Inflammatory macrophage treated with lipopolysaccharide for 1 hour (primary cell): Measurements from ENCODE around the gene N4BP2L1.

Experiments
- DNase-seq, 2 donors: peaks; one replicate each; pipeline ENCODE4 v3.0.0-alpha.2; 2020 to 2022

N4BP2L1 gene

DNA sequence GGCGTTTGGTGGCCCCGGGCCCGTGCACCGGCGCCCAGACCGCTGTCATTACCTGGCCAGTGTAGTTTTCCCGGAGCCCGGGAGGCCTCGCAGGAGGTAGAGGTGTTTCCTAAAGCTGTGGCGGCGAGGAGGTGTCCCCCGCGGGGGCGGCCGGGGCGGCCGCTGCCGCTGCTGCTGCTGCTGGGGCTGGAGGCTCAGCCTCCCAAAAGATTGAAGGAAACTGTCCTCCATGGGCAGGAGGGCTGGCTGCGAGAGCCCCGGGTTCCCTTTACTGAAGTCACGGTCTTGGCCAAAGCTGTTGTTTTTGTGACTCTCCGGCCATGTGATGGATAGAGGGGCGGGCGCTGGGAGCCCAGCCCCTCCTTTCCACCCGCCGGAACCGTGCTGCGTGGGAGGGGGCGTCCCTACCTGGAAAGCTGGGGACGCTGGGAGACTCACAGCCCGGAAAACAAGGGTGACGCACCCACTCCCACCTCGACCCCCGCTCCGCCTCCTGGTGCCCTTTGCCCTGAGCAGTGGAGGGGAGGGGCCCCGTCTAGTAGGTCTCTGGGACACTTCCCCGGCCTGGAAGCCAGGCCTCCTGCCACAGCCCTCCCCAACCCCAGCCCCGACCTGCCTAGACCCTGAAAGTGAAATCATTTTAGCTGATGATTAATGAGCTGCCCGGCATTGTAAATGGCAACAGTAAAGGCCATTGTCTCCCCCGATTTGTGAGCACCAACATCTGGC is at the start of gene N4BP2L1:
Gene N4BP2L1 (minus strand): TSS at position 279 of the 729 bp plus-strand sequence. CDS start 48 bp downstream, at position 231.
- DNase-seq = peak; percentile 95 to 99

DNA sequence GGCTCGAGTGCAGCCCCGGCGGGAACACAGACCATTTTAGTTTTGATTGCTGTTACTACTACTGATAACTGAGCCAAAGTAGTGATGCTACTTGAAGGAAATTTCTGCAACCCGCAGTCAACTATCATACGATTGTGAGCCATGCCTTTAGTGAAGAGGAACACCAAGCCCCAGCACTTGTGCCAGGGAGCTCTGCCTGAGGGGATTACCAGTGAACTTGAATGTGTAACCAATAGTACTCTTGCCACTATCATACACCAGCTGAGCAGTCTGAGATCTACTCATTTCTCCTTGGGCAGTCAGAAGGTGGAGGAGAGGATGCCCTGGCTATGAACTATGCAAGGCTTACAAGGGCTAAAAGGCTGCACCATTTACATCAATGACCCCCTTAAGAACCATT is 49.0 kb upstream of the N4BP2L1 start:
- DNase-seq = no peak

DNA sequence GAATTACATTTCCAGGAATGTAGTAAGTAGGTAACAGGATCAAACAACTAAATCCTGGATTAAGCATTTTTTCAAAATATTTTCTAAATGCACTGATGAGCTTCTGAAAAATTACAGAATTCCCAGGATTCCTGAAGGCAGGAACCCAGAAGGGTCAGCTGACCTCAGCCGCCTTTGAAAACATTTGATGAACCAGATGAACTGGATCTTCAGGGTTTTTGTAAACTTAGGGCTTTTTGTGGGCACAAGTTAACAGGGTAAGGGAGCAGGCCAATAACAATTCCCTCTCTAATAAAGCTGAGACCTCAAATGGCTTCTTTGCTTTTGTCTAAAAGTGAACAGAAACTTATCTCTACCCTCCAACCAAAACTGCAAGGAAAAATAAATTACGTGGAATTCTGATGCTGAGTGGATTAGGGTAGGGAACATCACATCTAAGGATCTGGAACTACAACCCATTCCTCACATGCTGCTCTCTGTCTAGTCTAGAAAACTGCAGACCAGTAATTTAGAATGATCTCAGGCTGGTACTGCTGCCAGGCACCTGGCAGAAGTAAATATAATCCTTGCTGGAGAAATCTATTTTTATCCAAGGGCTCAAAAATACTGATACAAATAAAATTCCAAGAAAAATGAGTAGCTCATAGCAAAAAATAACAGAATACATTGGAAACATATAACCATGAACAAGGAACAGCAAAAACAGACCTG is 48.2 kb upstream of the N4BP2L1 start:
- DNase-seq = no peak

DNA sequence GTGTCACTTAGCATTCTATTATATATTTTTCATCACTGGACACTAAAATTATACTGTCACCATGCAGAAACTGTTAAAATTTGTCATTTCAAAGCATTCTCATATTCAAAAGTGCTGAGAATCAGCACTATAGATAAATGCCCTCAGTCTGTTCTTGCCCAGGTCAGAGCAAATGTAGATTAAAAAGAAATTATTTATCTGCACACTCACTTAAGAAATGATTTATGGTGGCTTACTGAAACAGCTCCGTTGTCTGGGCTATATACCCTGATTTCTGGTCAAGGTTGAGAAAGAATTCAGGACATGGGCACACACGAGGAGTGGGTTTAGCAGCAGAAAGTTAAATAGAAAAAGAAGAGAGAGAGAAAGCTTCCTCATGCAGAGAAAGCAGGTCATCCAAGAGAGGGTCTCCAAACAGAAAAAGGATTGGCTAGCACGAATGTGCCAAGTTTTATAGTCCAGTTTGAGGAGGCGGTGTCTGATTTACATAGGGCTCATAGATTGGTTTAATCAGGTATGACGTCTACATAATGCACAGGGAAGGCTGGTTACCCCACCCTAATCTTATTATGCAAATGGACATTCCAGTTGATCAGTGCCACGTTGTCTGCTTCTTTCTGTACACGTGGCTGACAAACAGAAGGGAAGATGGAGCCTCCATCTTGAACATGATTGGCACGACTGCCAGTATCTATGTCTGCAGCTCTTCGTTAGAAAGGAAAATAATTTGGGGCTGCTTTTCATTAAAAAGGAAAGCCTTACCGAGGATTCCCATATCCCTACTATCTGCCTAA is 47.3 kb upstream of the N4BP2L1 start:
- DNase-seq = no peak

DNA sequence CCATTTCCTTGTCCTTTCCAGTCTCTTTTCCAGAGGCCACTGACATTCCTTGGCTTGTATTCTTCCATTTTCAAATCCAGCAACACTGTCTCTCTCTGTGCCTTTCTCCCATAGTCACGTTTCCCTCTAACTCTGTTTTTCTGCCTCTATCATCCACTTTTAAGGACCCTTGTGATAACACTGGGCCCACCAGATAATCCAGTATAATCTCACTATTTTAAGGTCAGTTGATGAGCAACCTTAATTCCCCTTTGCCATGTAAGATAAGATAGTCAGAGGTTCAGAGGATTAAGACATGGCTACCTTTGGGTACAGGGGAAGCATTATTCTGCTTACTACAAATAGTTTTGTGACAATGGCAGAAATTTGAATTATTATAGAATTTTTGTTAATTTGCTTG is 45.7 kb upstream of the N4BP2L1 start:
- no peak for DNase-seq

DNA sequence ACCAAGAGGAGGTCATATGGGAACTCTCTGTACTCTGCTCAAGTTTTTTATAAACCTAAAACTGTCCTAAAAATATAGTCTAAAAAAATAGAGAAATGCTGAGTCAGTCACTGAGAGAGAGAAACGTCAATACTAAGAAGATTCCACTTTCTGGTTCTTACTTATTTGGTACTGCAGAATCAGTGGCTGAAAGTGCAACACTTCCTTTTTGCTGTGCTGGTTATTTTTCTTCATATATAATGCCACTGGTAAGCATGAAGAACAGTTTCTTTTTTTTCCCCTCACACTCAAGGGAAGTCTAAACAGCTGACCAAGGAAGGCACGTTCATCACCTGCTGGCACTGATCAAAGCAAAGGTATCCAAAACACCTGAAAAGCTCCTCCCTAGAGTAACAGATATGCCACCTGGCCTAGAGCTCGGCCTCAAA is 44.3 kb upstream of the N4BP2L1 start:
- DNase-seq = no peak

DNA sequence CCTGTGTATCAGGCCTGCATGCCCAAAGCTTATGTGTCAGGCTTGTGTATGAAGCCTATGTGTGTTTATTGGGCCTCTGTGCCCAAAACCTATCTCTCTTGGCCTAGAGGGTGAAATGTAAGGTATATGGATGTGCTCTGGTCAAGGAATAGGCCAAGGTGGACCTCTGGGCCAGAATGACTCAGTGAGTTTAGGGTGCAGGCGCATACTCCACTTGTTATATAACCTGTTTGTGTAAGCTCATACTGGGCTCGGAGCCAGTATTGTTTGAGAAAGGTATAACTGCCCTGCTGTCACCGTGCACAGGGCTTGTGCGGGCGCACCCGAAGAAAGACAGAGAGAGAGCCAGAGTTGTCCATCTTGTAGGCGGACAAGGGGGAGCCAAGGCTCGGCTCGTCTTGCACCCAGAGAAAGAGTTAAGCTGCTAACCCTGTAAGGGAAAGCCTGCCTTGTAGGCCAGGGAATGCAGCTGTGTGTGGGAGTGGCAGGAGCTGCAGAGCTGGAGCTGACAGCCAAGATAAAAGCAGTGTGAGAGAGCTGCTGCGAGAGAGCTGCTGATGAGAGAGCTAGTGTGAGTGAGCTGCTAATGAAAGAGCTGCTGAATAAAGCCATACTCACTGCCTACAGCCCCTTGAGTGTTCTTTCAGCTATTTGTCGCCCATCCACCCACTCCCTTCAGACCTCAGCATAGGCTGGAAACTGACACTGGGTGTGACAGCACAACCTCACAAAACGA is 43.4 kb upstream of the N4BP2L1 start:
- no peak for DNase-seq

DNA sequence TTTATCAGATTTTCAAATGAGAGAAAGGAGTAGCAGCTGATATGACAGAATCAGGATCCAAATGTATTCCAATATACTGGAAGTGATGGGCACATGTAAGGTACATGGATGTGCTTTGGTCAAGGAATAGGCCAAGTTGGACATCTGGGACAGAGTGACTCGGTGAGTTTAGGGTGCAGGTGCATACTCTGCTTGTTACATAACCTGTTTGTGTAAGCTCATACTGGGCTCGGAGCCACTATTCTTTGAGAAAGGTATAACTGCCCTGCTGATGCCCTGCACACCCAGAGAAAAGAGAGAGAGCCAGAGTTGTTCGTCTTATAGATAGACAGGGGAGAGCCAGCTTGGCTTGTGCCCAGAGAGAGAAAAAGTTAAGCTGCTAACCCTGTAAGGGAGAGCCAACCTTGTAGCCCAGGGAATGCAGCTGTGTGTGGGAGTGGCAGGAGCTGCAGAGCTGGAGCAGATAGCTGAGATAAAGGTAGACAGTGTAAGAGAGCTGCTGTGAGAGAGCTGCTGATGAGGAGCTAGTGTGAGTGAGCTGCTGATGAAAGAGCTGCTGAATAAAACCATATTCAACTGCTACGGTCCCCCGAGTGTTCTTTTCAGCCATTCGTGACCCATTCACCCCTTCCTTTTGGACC is 40.7 kb upstream of the N4BP2L1 start:
- no peak for DNase-seq

DNA sequence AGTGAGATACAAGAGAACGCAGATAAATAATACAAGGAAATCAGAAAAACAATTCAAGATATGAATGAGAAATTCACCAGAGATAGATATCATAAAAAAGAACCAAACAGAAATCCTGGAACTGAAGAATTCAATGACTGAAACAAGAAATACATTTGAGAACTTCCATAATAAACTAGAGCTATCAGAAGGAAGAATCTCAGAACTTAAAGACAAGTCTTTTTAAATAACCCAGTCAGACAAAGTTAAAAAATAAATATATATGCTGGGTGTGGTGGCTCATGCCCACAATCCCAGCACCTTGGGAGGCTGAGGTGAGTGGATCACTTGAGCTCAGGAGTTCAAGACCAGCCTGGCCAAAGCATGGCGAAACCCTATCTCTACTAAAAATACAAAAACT is 28.7 kb upstream of the N4BP2L1 start:
- no peak for DNase-seq

DNA sequence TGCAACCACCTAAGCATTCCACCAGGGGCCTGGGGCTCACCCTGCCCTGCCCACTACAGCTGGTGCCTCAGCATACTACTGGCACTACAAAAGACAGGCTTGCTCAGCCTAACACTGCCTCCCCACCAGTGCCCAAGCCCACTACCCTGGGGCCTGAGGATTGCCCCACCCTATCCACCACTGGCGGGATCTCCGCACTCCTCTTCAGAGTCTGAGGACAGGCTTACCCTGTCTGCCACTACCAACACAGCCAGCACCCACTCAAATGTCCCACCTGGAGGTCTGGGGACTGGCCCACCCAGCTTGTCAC is 27.6 kb upstream of the N4BP2L1 start:
- no peak for DNase-seq

DNA sequence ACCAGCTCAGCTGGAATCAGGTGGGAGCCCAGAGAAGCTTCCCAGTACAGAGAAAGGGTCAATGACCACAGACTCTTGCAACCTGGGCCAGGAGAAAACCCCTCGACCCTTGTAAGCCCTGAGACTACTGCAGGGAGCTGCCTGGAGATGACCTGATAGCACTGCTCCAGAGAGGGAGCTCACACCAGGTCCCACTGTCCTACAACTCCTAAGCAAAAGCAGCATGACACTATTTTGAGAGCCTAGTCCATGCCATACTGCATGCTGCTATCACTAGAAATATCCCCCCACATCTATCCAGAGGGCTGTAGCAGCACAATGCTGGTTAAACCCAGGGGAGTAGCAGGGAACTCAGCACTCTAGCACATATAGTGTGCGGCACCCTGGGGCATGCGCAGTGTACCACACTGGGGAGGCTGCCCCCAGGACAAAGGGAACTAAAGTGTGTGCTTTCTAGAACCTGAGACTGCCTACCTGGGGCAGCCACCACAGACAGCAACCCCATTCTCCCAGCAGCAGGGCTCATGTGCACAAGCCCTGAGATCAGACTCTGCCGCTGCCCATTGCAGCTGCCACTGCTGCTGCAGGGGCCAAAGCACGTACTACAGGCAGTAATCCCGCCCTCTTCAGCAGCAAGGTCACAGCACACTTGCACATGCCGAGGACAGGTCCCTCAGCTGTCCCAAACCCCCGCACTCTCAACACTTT is 27.1 kb upstream of the N4BP2L1 start:
- no peak for DNase-seq

DNA sequence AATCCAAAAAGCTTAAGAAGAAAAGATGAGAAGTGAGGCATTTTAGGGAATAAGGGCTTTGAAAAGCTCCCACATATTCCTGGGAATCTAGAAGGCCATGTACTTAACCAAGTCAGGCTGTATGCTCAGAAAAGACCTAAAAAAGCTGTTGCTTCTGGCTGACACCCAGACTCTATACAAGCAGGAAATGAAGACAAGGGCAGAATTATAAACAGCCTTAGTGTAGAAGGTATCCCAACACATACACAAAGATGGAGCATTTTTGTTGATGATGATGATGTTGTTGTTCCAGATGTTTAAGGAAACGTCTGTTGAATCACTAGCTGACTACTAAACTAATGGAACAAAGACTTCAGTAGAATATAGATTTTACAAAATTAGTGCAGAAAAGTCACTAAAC is 26.1 kb upstream of the N4BP2L1 start:
- DNase-seq = no peak

DNA sequence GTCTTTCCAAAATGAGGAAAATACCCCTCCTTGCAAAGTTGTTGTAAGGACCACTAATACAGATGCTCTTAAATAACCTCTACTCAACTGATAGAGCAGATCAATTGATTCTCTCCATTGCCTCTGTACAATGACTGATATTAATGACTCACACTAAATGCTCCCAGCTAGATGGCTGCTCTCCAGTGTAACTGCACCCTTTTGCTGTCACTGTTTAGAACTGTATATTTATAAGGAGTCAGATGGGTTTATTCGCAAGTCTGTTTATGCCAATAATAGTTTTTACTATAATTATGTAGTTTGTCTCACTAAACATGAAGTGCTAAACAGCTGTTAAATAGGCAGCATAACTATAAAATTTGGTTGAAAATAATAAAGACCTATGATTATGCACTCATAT is 21.0 kb upstream of the N4BP2L1 start:
- DNase-seq = no peak

DNA sequence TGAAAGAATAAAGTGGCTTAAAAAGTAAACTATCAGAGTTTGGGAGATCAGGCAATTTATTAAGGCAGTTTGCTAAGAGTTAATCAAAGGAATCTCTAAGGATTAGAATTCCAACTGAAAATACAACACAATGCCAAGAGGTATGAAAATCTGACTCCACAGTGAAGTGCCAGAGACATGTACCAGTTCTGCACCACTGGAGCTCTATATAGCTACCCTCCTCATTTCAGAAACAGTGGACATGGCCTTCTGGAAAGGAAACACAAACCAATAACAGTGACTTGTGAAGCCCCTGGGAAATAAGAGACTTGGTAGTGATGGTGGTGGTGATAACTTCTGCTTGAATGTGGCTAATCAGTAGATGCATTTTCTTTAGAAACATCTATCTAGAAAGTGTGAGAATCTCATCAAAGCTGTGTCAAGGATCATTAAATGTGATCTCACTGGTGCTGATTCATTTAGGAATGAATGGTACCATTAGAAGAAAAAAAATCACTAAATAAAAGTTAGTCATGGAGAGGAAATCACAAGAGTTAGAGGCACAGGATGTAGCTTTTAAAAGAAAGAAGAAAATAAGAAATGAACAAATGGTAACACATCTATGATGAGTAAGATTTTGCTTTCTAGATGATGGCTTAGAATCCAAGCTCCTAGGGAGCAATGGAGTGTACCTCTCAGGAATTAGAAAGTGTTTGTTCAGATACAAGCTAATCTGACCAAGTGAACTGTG is 20.1 kb upstream of the N4BP2L1 start:
- DNase-seq = no peak

DNA sequence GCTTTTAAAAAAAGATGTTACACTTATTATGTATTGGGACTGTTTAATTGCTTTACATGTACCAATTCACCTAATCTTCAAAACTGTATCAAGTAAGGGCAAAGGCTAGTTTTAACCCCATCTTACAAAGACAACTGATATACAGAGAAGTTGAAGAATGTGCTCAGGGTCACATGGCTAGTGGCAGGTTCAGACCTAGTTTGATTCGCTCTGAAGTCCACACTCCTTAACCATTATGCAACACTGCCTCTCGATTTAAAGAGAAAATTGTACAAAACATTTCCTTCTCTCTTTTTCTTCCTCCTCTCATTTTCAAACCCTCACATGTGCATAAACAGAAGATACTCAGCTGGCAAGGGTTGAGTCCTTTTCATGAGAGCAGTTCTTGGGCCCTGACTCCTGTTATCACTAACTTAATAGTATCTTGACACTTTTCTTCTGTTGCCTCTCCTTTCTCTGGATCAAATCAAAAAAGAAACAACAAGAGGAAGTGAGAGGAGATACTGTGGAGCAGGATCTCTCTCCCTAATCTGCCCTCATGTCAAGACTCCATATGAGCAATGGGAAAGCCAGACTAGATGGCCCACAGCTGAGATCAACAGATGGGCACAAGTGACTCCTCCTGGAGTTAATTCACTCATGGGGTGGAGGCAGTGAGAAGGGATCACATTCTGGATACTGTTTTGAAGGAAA is 19.0 kb upstream of the N4BP2L1 start:
- DNase-seq = no peak

DNA sequence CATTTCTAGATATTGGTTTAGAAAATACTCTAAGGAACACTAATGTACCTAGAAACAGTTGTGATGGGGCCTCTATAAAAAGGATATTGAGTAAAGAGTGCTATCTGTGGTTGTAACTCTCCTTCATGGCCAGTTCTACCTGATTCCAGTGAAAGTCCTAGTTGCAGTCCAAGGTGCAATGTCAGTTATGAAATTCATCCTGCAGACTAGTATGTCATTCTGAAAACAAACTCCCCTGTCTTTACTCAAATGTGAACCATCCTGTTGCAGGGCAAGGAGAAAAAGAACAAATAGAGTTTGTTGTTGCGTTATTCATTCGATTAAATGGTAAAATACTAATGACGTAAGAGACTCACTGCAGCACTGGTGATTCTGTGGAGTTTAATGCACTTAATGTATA is 18.3 kb upstream of the N4BP2L1 start:
- no peak for DNase-seq

DNA sequence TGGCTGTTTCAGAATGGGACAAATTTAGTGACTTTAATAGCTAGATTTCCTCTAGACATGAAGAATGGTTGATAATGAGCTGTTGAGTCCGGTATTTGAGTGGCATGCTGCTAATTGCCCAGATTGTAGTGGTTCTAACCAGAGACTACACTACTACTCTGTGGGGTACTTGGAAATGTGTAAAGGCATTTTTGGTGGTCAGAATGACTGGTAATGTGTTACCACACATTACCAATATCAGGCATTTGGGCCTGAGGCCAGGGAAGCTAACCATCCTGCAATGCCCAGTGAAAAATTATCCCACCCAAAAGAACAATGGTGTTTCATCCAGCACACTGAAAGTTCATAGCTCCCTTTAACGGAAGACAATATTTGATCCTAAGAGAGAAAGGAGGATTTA is 17.5 kb upstream of the N4BP2L1 start:
- DNase-seq = no peak

DNA sequence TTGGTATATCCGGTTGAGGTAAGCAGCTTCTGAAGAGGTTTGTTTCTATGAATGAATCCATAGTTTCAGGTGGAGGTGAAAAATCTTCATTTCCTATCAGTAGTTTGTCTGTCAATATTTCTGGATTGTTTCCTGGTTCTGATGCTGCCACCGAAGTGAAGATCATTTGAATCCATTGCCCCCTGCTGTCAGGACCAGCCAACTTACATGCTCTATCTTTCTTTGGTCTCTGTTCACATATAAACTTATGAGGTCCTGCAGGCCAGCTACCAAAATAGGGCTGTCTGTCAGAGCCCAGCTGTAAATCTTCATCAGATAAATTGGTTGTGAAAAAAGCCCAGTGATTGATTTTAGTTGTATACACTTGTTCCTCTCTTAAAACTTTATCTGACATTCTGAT is 15.2 kb upstream of the N4BP2L1 start:
- DNase-seq = peak; percentile 17 to 49

DNA sequence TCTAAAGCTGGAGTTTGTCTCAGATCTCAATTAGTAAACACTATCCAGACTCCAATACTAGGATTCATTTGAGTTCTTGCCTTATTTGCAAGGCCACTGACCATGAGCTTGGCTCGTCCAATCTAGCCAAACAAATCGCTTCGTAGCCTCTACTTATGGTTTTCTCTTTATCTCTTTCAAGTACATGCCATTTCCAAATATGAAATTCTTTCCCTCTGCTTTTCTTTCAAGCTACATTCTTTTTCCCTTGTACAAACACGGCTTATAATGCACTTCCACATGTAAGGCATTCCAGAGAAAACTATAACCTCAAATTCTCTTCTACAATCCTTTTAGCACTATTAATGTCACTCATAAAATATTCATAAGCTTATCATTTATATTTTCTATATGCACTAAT is 10.9 kb upstream of the N4BP2L1 start:
- no peak for DNase-seq

DNA sequence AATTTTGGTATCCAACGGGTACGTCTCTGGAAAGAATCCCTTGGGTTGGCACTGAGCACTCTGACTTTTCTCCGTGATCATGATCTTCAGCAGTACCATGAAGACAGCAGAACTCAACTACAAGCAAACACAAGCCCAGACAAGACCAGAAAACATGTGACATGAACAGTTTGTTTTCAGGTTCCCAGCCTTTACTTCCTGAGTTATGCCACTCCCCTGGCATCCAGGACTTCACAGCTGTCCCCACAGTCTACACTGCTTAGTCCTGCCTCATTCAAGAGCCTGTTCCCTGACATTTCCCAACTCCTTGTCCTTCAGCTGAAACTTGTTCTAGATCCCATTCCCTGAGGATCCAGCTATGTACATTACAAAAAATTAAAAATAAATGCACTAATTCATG is 4.9 kb upstream of the N4BP2L1 start:
- DNase-seq = no peak

DNA sequence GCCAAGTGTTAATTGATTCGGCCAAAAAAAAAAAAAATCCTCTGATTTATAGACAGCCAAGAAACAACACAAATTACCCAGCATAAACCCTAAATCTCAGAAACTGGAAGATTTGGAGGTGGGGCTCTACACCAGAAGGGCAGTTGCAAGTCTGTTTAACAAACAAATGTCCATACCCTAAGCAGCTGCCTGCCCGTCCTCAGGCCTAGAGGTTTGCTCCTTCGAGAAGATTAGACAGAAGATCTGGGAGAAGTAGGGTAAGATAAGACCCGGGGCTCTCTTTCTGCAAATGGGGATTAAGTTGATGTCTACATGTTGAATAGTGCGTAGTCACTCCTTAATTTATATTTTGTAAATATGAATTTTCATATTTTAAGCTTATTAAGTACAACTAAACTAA is 3.4 kb upstream of the N4BP2L1 start:
- DNase-seq = no peak
